Measurements from ENCODE around the gene USP47.

USP47 gene

DNA sequence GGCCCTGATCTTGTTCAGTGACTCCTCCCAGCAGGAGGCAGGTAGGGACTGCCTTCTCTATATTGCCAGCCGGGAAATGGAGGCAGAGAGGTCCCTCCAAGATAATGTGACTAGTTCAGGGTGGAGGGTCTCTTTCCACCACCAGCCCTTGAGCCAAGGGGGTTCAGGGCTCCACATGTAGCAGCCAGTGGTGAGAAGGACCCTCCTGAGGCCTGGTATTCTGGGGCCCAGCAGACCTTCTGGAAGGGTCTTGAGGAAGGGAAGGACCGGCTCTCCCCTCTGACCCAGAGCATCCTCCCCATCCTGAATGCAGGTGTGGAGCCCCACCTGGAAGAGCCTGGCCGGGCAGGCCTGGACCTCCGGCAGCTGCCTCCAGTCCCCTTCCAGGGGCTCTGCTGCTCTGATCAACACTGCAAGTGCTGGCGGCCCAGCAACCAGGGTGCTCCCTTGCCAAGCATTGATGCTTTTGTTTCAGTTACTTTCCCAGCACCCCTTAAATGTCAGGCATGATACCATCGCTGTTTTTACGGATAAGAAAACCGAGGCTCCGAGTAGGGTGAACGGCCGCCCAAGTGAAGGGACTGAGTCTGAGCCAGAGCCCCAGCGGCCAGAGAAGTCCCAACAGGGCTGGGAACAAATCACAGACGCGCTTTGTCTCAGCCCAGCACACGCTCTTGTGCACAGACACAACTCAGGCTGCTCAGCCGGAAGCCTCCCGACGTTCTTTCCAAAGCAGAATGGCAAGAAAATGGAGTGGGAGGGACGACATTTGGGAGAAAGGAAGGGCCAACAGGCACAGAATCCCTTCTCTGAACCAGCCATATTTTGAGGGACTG, 127.8 kb downstream of the USP47 start:
- TF ChIP-seq ZNF565 (CRISPR knock-in tag; conservative IDR thresholded peaks at IDR 0.05; ENCODE audit: low read depth) (no peak), BACH2 (CRISPR knock-in tag; IDR thresholded peaks at IDR 0.05; ENCODE audit: borderline replicate concordance) (no peak), ZNF70 (CRISPR knock-in tag; IDR thresholded peaks at IDR 0.05) (no peak), CREB5 (CRISPR knock-in tag; IDR thresholded peaks at IDR 0.05; ENCODE audit: low read depth) (no peak), ESRRG (CRISPR knock-in tag; IDR thresholded peaks at IDR 0.05) (no peak), SNAI2 (CRISPR knock-in tag; IDR thresholded peaks at IDR 0.05) (no peak), GLIS3 (CRISPR knock-in tag; IDR thresholded peaks at IDR 0.05) (no peak), OSR1 (CRISPR knock-in tag; IDR thresholded peaks at IDR 0.05) (no peak), TOX (CRISPR knock-in tag; IDR thresholded peaks at IDR 0.05; ENCODE audit: borderline replicate concordance) (no peak), ZFP30 (CRISPR knock-in tag; IDR thresholded peaks at IDR 0.05) (no peak), ZNF8 (CRISPR knock-in tag; IDR thresholded peaks at IDR 0.05) (no peak)
- TF ChIP-seq, protein P1, sequence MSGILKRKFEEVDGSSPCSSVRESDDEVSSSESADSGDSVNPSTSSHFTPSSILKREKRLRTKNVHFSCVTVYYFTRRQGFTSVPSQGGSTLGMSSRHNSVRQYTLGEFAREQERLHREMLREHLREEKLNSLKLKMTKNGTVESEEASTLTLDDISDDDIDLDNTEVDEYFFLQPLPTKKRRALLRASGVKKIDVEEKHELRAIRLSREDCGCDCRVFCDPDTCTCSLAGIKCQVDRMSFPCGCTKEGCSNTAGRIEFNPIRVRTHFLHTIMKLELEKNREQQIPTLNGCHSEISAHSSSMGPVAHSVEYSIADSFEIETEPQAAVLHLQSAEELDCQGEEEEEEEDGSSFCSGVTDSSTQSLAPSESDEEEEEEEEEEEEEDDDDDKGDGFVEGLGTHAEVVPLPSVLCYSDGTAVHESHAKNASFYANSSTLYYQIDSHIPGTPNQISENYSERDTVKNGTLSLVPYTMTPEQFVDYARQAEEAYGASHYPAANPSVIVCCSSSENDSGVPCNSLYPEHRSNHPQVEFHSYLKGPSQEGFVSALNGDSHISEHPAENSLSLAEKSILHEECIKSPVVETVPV (CRISPR knock-in tag; IDR thresholded peaks at IDR 0.05), result no peak
- TF ChIP-seq, protein P2, sequence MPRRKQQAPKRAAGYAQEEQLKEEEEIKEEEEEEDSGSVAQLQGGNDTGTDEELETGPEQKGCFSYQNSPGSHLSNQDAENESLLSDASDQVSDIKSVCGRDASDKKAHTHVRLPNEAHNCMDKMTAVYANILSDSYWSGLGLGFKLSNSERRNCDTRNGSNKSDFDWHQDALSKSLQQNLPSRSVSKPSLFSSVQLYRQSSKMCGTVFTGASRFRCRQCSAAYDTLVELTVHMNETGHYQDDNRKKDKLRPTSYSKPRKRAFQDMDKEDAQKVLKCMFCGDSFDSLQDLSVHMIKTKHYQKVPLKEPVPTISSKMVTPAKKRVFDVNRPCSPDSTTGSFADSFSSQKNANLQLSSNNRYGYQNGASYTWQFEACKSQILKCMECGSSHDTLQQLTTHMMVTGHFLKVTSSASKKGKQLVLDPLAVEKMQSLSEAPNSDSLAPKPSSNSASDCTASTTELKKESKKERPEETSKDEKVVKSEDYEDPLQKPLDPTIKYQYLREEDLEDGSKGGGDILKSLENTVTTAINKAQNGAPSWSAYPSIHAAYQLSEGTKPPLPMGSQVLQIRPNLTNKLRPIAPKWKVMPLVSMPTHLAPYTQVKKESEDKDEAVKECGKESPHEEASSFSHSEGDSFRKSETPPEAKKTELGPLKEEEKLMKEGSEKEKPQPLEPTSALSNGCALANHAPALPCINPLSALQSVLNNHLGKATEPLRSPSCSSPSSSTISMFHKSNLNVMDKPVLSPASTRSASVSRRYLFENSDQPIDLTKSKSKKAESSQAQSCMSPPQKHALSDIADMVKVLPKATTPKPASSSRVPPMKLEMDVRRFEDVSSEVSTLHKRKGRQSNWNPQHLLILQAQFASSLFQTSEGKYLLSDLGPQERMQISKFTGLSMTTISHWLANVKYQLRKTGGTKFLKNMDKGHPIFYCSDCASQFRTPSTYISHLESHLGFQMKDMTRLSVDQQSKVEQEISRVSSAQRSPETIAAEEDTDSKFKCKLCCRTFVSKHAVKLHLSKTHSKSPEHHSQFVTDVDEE (CRISPR knock-in tag; IDR thresholded peaks at IDR 0.05), result no peak
- no peak for ATAC-seq

GRCh38 chr11:11970556-11970955, 128.8 kb downstream of the USP47 start:
- no peak for TF ChIP-seq ARNTL (CRISPR knock-in tag; IDR thresholded peaks at IDR 0.05; ENCODE audit: borderline replicate concordance, low read depth)
- no peak for TF ChIP-seq SNAI2 (CRISPR knock-in tag; IDR thresholded peaks at IDR 0.05)
- TF ChIP-seq ZFP30 (CRISPR knock-in tag; IDR thresholded peaks at IDR 0.05), result no peak
- TF ChIP-seq BACH2 (CRISPR knock-in tag; IDR thresholded peaks at IDR 0.05; ENCODE audit: borderline replicate concordance), result no peak
- TF ChIP-seq RARB (CRISPR knock-in tag; IDR thresholded peaks at IDR 0.05), result no peak
- TF ChIP-seq CREB5 (CRISPR knock-in tag; IDR thresholded peaks at IDR 0.05; ENCODE audit: low read depth), result no peak
- TF ChIP-seq TOX (CRISPR knock-in tag; IDR thresholded peaks at IDR 0.05; ENCODE audit: borderline replicate concordance), result no peak
- TF ChIP-seq, protein P3, sequence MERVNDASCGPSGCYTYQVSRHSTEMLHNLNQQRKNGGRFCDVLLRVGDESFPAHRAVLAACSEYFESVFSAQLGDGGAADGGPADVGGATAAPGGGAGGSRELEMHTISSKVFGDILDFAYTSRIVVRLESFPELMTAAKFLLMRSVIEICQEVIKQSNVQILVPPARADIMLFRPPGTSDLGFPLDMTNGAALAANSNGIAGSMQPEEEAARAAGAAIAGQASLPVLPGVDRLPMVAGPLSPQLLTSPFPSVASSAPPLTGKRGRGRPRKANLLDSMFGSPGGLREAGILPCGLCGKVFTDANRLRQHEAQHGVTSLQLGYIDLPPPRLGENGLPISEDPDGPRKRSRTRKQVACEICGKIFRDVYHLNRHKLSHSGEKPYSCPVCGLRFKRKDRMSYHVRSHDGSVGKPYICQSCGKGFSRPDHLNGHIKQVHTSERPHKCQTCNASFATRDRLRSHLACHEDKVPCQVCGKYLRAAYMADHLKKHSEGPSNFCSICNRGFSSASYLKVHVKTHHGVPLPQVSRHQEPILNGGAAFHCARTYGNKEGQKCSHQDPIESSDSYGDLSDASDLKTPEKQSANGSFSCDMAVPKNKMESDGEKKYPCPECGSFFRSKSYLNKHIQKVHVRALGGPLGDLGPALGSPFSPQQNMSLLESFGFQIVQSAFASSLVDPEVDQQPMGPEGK (CRISPR knock-in tag; IDR thresholded peaks at IDR 0.05; ENCODE audit: borderline replicate concordance), result no peak
- TF ChIP-seq ZNF565 (CRISPR knock-in tag; conservative IDR thresholded peaks at IDR 0.05; ENCODE audit: low read depth), result no peak
- no peak for TF ChIP-seq PPARA (CRISPR knock-in tag; IDR thresholded peaks at IDR 0.05; ENCODE audit: borderline replicate concordance)
- TF ChIP-seq, protein P2 (CRISPR knock-in tag; IDR thresholded peaks at IDR 0.05), result no peak
- TF ChIP-seq POU6F1 (CRISPR knock-in tag; IDR thresholded peaks at IDR 0.05; ENCODE audit: borderline replicate concordance, low read depth), result no peak
- TF ChIP-seq CSDC2 (CRISPR knock-in tag; IDR thresholded peaks at IDR 0.05), result no peak
- TF ChIP-seq ZNF70 (CRISPR knock-in tag; IDR thresholded peaks at IDR 0.05), result no peak
- no peak for TF ChIP-seq OSR1 (CRISPR knock-in tag; IDR thresholded peaks at IDR 0.05)
- no peak for TF ChIP-seq ZC3H10 (CRISPR knock-in tag; IDR thresholded peaks at IDR 0.05)
- TF ChIP-seq ZFP3 (CRISPR knock-in tag; IDR thresholded peaks at IDR 0.05), result no peak
- ATAC-seq, result no peak

Measured in SK-N-SH treated with all-trans-retinoic acid at 6 μM for 48 hours (cell line).